Stimulated activated naive CD8-positive, alpha-beta T cell treated with anti-CD3 and anti-CD28 coated beads, Interleukin-15, amount 100 ng/mL, for 72 hours (primary cell): ENCODE measurements around the gene RPS21.

Experiments
- ATAC-seq: fragments of 150-1000 bp; cut with Tn5 transposase; 2 replicates; pipeline ENCODE4 v1.10.0; 2021; ENCODE audit warnings: mild to moderate bottlenecking, moderate library complexity
- DNase-seq, 2 donors: peaks; one replicate each; pipeline ENCODE4 v3.0.0; 2021 to 2022
- H3K27ac Mint-ChIP-seq, 2 donors: one replicate each; pipeline ENCODE4 v1.8.0; 2022; ENCODE audit warnings: mild to moderate bottlenecking in 2 of 2, mixed read lengths in 2 of 2, moderate library complexity in 2 of 2
- H3K27me3 Mint-ChIP-seq: one replicate; pipeline ENCODE4 v1.8.0; 2022; ENCODE audit warnings: mixed read lengths
- H3K4me1 Mint-ChIP-seq: one replicate; pipeline ENCODE4 v1.8.0; 2022; ENCODE audit warnings: mild to moderate bottlenecking, mixed read lengths
- H3K4me3 Mint-ChIP-seq, 2 donors: one replicate each; pipeline ENCODE4 v1.8.0; 2022; ENCODE audit warnings: mild to moderate bottlenecking in 2 of 2, mixed read lengths in 2 of 2, moderate library complexity in 1 of 2
- H3K9me3 Mint-ChIP-seq, 2 donors: one replicate each; pipeline ENCODE4 v1.8.0; 2022; ENCODE audit warnings: mixed read lengths in 2 of 2

The RPS21 gene

GRCh38 chr20:62350629-62351422 is 36.1 kb upstream of the RPS21 start:
- peaks cover 14 to 16% of the 10 kb centered on the region in 2 donors for H3K9me3 Mint-ChIP-seq
- ATAC-seq (no peak), DNase-seq (no peak)
- no peak overlapping the region for H3K27ac Mint-ChIP-seq
- no peaks in the 10 kb centered on the region for H3K27me3 Mint-ChIP-seq
- no peak overlapping the region for H3K4me3 Mint-ChIP-seq
- no peaks in the 10 kb centered on the region for H3K4me1 Mint-ChIP-seq

- Mint-ChIP-seq H3K9me3 (peaks cover 14 to 16% of the 10 kb centered on the region in 2 donors), H3K4me1 (no peaks in the 10 kb centered on the region), H3K27me3 (peaks cover 4% of the 10 kb centered on the region), H3K27ac (no peak overlapping the region), H3K4me3 (no peak overlapping the region)
- DNase-seq (no peak), ATAC-seq (peak; percentile 34)
Measured at GRCh38 chr20:62351469-62352401, 35.2 kb upstream of the RPS21 start.

GRCh38 chr20:62352402-62353288 is 34.3 kb upstream of the RPS21 start:
- Mint-ChIP-seq H3K4me3 (no peak overlapping the region), H3K9me3 (peaks cover 14 to 16% of the 10 kb centered on the region in 2 donors), H3K27me3 (peaks cover 8% of the 10 kb centered on the region), H3K4me1 (no peaks in the 10 kb centered on the region), H3K27ac (no peak overlapping the region)
- ATAC-seq, result no peak
- DNase-seq, result no peak

- H3K4me3 Mint-ChIP-seq, result no peak overlapping the region
- no peak for DNase-seq
- H3K4me1 Mint-ChIP-seq, result no peaks in the 10 kb centered on the region
Measured at GRCh38 chr20:62353289-62354030, 33.4 kb upstream of the RPS21 start.

GRCh38 chr20:62354031-62354808 is 32.7 kb upstream of the RPS21 start:
- Mint-ChIP-seq H3K27me3 (peaks cover 15% of the 10 kb centered on the region), H3K4me1 (no peaks in the 10 kb centered on the region), H3K27ac (no peak overlapping the region), H3K9me3 (peaks cover 3 to 5% of the 10 kb centered on the region in 2 donors), H3K4me3 (no peak overlapping the region)
- DNase-seq, result no peak
- ATAC-seq, result no peak

More at GRCh38 chr20:62353289-62354030, 33.4 kb upstream of the RPS21 start:
- H3K27me3 Mint-ChIP-seq, result peaks cover 9% of the 10 kb centered on the region
- peak; percentile 10 for ATAC-seq
- H3K9me3 Mint-ChIP-seq, result peaks cover 8 to 13% of the 10 kb centered on the region in 2 donors
- no peak overlapping the region for H3K27ac Mint-ChIP-seq

- Mint-ChIP-seq H3K27ac (no peak overlapping the region), H3K27me3 (peaks cover 15% of the 10 kb centered on the region), H3K4me1 (no peaks in the 10 kb centered on the region), H3K9me3 (no peaks in the 10 kb centered on the region), H3K4me3 (no peak overlapping the region)
- ATAC-seq (no peak), DNase-seq (no peak)
Measured at GRCh38 chr20:62354811-62355341, 32.0 kb upstream of the RPS21 start.

GRCh38 chr20:62355516-62355877 is 31.4 kb upstream of the RPS21 start:
- no peaks in the 10 kb centered on the region for H3K4me1 Mint-ChIP-seq
- H3K4me3 Mint-ChIP-seq, result no peak overlapping the region
- no peak for DNase-seq
- no peaks in the 10 kb centered on the region for H3K9me3 Mint-ChIP-seq
- H3K27me3 Mint-ChIP-seq, result peaks cover 15% of the 10 kb centered on the region
- ATAC-seq, result no peak
- H3K27ac Mint-ChIP-seq, result no peak overlapping the region

GRCh38 chr20:62355878-62356588 is 30.9 kb upstream of the RPS21 start:
- Mint-ChIP-seq H3K4me3 (no peak overlapping the region), H3K27me3 (peaks cover 15% of the 10 kb centered on the region), H3K27ac (no peak overlapping the region), H3K9me3 (no peaks in the 10 kb centered on the region), H3K4me1 (no peaks in the 10 kb centered on the region)
- ATAC-seq (no peak), DNase-seq (no peak)

DNA sequence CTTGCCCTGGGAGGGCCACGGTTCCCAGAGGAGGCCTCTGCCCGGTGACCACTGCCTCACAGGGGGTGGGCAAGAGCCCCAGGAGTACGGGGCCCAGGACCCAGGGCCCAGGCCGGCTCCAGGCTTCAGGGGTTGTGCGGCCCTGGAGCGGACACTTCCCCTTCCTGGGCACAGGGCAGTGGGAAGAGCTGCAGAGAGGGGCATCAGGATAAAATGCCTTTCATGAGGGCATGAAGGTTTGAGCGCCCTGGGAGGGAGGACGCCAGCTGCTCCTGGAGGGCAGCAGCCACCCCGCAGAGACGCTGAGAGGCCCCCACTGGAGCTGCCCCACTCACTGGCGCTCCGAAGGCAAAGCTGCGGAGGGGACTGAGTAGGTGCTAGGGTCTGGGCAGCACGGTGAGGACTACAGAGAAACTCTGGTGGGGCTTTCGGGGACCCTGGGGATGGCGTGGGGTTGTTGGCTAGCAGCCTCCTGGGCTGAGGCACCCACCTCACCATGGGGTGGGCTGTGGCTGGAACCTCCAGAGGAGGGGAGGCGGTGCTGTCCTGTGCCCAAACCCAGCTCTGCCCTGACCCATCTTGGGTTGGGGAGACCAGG is 30.2 kb upstream of the RPS21 start:
- Mint-ChIP-seq H3K27ac (no peak overlapping the region), H3K4me1 (no peaks in the 10 kb centered on the region), H3K9me3 (no peaks in the 10 kb centered on the region), H3K27me3 (peaks cover 15% of the 10 kb centered on the region), H3K4me3 (no peak overlapping the region)
- DNase-seq (no peak), ATAC-seq (no peak)

- no peak for DNase-seq
- ATAC-seq, result no peak
- Mint-ChIP-seq H3K27me3 (peaks cover 16% of the 10 kb centered on the region), H3K9me3 (no peaks in the 10 kb centered on the region), H3K27ac (no peak overlapping the region), H3K4me1 (no peaks in the 10 kb centered on the region), H3K4me3 (no peak overlapping the region)
Measured at GRCh38 chr20:62357187-62357667, 29.7 kb upstream of the RPS21 start.

DNA sequence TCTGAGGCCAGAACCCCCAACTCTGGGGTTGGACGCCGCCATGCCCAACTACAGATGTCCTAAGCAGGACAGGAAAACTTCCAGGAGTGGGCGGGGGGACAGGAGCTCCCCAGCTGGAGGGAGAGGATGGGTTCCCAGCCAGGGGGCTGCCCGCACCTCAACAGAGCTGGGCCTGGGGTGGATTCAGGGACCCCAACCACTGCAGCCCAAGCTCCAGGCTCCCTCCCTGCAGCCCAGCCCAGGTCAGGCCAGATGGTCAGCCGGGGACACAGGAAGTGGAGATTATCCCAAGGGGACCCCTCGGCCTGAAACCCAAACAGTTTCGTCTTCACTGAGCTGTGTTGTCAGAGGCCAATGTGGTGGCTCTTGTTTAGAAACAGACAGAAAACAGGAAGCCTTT is 29.2 kb upstream of the RPS21 start:
- H3K4me1 Mint-ChIP-seq, result no peaks in the 10 kb centered on the region
- H3K4me3 Mint-ChIP-seq, result no peak overlapping the region
- no peaks in the 10 kb centered on the region for H3K9me3 Mint-ChIP-seq
- H3K27ac Mint-ChIP-seq, result no peak overlapping the region
- peaks cover 20% of the 10 kb centered on the region for H3K27me3 Mint-ChIP-seq
- ATAC-seq, result no peak
- no peak for DNase-seq

DNA sequence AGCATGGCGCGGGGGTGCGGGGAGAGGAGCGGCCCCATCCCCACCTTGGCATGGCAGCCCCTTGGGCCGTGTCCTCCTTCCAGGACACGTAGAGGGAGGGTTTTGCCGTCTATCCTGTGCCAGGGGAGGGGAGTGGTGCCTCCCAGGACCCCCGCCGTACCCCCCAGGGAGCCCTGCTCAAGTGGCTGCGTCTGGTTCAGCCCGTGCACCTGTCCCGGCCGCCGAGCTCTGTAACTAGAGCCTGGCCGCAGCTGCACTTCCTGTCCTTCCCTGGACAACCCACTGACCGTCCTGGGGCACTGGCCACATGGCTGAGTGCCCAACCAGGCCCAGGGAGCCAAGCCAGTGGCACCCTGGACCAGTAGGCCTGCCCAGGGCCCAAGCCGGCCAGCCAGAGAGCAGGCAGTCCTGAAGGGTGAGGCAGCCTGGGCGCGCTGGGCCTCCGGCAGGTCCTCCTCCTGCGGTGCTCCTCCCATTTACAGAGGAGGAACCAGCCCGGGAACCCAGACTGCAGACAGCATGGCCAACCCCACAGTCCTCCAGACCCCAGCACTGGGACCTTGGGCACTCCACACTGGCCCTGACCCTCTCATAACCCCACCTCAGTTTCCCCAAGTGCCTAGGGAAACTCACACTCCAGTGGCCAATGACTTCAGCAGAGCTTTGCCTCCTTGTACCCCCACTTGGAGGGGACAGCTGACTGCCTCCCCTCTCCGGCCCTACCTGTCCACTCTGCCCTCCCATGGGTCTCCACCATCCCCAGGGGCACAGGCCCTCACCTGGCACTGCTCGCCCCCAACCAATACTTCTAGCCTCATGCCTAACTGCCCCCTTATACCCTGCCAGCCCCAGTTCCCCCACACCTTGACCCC is 28.5 kb upstream of the RPS21 start:
- Mint-ChIP-seq H3K9me3 (no peaks in the 10 kb centered on the region), H3K4me1 (no peaks in the 10 kb centered on the region), H3K27me3 (peaks cover 24% of the 10 kb centered on the region), H3K27ac (peak overlapping the region in 1 of 2 donors; percentile 48), H3K4me3 (no peak overlapping the region)
- DNase-seq (no peak), ATAC-seq (no peak)
